A549 (cell line): Measurements from ENCODE around the gene KIF21B.

Source experiments
- BHLHE40 ChIP-seq: IDR thresholded peaks from 2 replicates; pipeline ENCODE4 v1.6.1; 2012; ENCODE audit warnings: low read depth, low read length, inconsistent platforms
- ELK1 ChIP-seq: fragments of 150-350 bp; IDR thresholded peaks from 2 replicates; pipeline ENCODE4 v1.6.1; 2014; ENCODE audit warnings: low read depth, mild to moderate bottlenecking, low read length
- HDAC2 ChIP-seq: fragments of 200-600 bp; sonication (generic); IDR thresholded peaks from 2 replicates; pipeline ENCODE4 v1.6.1; 2016
- MAFK ChIP-seq: fragments of 450-650 bp; IDR thresholded peaks from 2 replicates; pipeline ENCODE4 v1.6.1; 2014; ENCODE audit not compliant: partially characterized antibody
- MAZ ChIP-seq: fragments of 150-350 bp; IDR thresholded peaks from 2 replicates; pipeline ENCODE4 v1.6.1; 2014; ENCODE audit warnings: antibody characterized with exemption, low read depth, low read length, borderline replicate concordance
- NPAS2 ChIP-seq: fragments of 250-450 bp; sonication (Bioruptor Pico); IDR thresholded peaks from 2 replicates; pipeline ENCODE4 v1.8.0; 2022; ENCODE audit warnings: mild to moderate bottlenecking, moderate library complexity, borderline replicate concordance
- POLR2A ChIP-seq: IDR thresholded peaks from 2 replicates; pipeline ENCODE4 v1.6.1; 2012; ENCODE audit warnings: mild to moderate bottlenecking, low read length
- RFX5 ChIP-seq: fragments of 450-650 bp; IDR thresholded peaks from 2 replicates; pipeline ENCODE4 v1.7.1; 2014; ENCODE audit warnings: antibody characterized with exemption, mild to moderate bottlenecking, moderate library complexity
- SMC3 ChIP-seq: fragments of >200 bp; sonication (Bioruptor Twin); formaldehyde crosslinking; IDR thresholded peaks from 3 replicates; pipeline ENCODE4 v1.6.1; 2018; ENCODE audit warnings: inconsistent platforms
- TP53 ChIP-seq: fragments of 250-450 bp; sonication (Bioruptor Pico); IDR thresholded peaks from 2 replicates; pipeline ENCODE4 v1.5.0; 2021; ENCODE audit warnings: mild to moderate bottlenecking, moderate library complexity
- TF ChIP-seq, protein P1 (sequence below): fragments of >200 bp; sonication (Bioruptor Twin); formaldehyde crosslinking; IDR thresholded peaks from 3 replicates; pipeline ENCODE4 v1.5.1; 2016
- TF ChIP-seq, protein P2 (sequence below): IDR thresholded peaks from 2 replicates; pipeline ENCODE4 v1.6.1; 2012
- TF ChIP-seq, protein P3 (sequence below): IDR thresholded peaks from 2 replicates; pipeline ENCODE4 v1.6.1; 2012; ENCODE audit warnings: low read depth, borderline replicate concordance

DNA sequence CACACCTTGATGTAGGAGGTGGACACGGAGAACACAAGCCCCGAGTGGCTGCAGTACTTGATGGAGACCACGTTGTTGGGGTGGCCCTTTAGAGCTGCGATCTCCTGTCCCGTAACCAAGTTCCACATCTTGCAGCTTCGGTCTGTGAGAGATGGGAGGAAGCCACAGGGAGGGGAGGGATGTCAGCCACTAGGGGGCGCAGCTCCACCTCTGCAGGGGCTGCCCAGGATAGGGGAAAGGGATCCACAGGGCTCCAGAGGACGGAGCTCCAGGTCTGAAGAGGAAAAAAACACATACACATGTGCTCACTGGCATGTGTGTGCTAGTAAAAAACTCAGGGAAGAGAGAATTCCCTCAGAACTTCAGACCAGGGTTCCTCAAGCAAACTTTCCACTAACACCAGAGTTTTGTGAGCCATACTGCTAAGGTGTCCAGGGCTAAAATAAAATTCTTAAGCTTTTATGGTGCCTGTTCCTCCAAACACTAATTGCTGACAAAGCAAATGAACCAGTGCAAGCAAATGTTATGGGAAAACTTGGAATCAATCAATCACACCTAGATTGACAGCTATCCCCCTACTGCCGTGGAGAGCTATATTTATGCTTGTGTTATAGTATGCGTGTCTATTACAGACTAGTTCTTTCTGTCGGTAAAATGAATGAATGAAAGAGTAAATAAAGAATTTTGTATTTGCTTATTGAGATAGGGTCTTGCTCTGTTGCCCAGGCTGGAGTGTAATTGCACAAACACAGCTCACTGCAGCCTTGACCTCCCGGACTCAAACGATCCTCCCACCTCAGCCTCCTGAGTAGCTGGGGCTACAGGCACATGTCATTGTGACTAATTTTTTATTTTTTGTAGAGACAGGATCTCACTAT, 43.7 kb downstream of the KIF21B start:
- TF ChIP-seq MAFK (peak; percentile 86), TP53 (CRISPR knock-in tag) (no peak), SMC3 (0 out of 3 replicates have a peak, but pooled peaks have one; percentile 22), ELK1 (no peak), BHLHE40 (no peak), MAZ (no peak), RFX5 (no peak), POLR2A (no peak), HDAC2 (no peak), NPAS2 (CRISPR knock-in tag) (no peak)
- TF ChIP-seq, protein P1, sequence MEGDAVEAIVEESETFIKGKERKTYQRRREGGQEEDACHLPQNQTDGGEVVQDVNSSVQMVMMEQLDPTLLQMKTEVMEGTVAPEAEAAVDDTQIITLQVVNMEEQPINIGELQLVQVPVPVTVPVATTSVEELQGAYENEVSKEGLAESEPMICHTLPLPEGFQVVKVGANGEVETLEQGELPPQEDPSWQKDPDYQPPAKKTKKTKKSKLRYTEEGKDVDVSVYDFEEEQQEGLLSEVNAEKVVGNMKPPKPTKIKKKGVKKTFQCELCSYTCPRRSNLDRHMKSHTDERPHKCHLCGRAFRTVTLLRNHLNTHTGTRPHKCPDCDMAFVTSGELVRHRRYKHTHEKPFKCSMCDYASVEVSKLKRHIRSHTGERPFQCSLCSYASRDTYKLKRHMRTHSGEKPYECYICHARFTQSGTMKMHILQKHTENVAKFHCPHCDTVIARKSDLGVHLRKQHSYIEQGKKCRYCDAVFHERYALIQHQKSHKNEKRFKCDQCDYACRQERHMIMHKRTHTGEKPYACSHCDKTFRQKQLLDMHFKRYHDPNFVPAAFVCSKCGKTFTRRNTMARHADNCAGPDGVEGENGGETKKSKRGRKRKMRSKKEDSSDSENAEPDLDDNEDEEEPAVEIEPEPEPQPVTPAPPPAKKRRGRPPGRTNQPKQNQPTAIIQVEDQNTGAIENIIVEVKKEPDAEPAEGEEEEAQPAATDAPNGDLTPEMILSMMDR, result peak; percentile 40
- TF ChIP-seq, protein P2, sequence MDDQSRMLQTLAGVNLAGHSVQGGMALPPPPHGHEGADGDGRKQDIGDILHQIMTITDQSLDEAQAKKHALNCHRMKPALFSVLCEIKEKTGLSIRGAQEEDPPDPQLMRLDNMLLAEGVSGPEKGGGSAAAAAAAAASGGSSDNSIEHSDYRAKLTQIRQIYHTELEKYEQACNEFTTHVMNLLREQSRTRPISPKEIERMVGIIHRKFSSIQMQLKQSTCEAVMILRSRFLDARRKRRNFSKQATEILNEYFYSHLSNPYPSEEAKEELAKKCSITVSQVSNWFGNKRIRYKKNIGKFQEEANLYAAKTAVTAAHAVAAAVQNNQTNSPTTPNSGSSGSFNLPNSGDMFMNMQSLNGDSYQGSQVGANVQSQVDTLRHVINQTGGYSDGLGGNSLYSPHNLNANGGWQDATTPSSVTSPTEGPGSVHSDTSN, result no peak
- TF ChIP-seq, protein P3, sequence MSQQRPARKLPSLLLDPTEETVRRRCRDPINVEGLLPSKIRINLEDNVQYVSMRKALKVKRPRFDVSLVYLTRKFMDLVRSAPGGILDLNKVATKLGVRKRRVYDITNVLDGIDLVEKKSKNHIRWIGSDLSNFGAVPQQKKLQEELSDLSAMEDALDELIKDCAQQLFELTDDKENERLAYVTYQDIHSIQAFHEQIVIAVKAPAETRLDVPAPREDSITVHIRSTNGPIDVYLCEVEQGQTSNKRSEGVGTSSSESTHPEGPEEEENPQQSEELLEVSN, result no peak
